HG03520 (cell line): ENCODE data around the gene ADAM15.

Source experiments
- ATAC-seq: cut with Tn5 transposase; IDR thresholded peaks from one replicate; pipeline ENCODE4 v1.9.1; 2021; ENCODE audit warnings: mild to moderate bottlenecking, moderate library complexity; ENCODE audit not compliant: unreplicated experiment

ADAM15 gene

GRCh38 chr1:155110381-155110780, 59.3 kb downstream of the ADAM15 start:
- ATAC-seq: no peak

- no peak for ATAC-seq
Observed at GRCh38 chr1:155110826-155111225, 59.7 kb downstream of the ADAM15 start.
